ENCODE results near the gene PPP1R18.
"Not testable (repeated sequence)": the region's sequence is repeated elsewhere in the genome, so short reads cannot be mapped to it uniquely, and the experiment has no call there.

The PPP1R18 gene

GRCh38 chr6:30678964-30679726 is 7.3 kb downstream of the PPP1R18 start:
- peak overlapping the region; percentile 28 for H3K4me3 ChIP-seq (ENCODE audit: low read depth, low read length)
- DNase-seq (ENCODE audit: low read depth): no peak

GRCh38 chr6:30676660-30677285 is 9.7 kb downstream of the PPP1R18 start:
- no peak for DNase-seq (ENCODE audit: low read depth)
- H3K4me3 ChIP-seq (ENCODE audit: low read depth, low read length): no peak overlapping the region

DNA sequence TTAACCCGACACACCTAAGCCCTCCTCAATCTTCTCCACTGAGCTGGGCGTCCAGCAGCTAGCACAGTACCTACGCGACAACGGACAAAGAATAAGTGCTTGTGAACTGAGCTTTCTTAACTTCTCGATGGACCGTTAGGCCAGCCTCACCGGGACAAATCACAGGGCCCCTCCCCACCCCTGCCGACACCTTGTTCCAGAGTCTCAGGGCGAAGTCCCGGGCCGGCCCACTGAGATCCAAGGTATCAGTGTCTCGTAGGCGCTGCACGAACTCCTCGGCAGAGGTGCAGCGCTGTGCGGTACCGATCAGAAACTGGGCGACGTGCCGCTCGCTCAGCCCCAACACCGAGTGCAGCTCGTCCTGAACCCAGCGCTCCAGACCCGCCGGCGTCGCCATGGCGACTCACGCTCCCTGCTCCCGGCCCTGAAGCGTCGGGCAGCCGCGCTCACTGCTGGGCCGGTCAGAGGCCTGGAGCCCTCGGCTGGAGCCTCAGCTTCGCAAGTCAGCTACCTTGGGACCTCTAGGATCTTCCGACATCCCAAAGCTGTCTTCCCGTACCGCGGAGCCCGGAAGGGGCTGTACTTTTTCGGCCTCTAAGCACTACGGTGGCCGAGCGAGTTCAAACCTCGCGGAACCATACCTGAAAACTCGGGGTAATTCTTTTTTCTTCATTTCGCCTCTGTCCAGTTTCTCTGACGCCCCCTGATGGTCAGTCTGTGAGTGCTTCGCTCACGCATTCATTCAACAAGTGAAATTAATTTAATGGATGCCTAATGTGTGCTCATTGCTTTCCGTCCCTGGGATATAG is 13.8 kb downstream of the PPP1R18 start, which contains the start of gene DHX16:
DHX16 (minus strand) TSS at position 562 of the 809 bp plus-strand sequence; CDS start at position 397, 165 bp downstream.
- peak; percentile 95 for DNase-seq (ENCODE audit: low read depth)
- peak within 1 kb of the TSS; percentile 99 for H3K4me3 ChIP-seq (ENCODE audit: low read depth, low read length)

DNA sequence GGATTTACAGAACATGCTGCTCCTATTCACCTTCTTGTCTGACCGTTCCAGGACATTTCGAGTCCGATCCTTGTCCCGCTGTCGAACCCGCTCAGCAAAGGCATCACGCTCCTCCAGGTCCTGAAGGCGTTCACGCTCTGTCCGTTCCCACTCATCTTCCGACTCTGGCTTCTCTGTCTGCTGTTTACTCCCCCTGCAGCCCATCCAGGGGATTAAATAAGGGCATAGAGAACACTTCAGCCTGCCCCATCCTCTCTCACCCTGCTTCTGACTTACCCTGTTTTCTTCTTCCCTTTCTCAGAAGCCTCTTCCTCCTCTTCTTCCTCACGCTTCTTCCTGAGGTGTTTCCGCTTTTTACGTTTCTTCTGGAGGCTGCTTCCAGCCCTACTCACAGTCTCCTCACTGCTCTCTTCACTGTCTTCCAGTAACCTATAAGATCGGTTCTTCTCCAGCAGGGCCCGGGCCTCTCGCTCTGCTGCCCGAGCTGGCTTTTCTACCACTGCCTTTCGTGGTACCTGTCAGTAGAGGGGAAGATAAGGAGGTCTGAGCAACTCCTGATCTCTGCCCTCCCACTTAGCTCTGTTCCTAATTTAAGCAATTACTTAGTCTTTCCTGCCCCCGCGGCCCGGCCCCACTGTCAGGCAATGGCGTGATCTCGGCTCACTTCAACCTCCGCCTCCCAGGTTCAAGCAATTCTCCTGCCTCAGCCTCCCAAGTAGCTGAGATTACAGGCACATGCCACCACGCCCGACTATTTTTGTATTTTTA is 15.5 kb downstream of the PPP1R18 start:
- no peak overlapping the region for H3K4me3 ChIP-seq (ENCODE audit: low read depth, low read length)
- DNase-seq (ENCODE audit: low read depth): no peak

DNA sequence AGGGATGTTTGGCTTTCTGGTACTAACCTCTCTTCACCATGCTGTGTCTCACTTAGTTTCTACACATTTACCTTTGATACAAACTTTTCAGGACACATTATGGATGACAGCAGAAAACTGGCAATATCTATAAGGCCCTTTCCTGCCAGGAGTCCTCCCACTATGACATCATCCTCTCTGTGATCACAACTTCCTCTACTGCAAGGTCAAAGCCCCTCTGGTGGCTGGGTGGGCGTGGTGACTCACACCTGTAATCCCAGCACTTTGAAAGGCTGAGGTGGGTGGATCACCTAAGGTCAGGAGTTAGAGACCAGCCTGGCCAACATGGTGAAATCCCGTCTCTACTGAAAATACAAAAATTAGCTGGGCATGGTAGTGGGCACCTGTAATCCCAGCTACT is 20.1 kb downstream of the PPP1R18 start:
- not testable (repeated sequence) for DNase-seq (ENCODE audit: low read depth); H3K4me3 ChIP-seq (ENCODE audit: low read depth, low read length)

DNA sequence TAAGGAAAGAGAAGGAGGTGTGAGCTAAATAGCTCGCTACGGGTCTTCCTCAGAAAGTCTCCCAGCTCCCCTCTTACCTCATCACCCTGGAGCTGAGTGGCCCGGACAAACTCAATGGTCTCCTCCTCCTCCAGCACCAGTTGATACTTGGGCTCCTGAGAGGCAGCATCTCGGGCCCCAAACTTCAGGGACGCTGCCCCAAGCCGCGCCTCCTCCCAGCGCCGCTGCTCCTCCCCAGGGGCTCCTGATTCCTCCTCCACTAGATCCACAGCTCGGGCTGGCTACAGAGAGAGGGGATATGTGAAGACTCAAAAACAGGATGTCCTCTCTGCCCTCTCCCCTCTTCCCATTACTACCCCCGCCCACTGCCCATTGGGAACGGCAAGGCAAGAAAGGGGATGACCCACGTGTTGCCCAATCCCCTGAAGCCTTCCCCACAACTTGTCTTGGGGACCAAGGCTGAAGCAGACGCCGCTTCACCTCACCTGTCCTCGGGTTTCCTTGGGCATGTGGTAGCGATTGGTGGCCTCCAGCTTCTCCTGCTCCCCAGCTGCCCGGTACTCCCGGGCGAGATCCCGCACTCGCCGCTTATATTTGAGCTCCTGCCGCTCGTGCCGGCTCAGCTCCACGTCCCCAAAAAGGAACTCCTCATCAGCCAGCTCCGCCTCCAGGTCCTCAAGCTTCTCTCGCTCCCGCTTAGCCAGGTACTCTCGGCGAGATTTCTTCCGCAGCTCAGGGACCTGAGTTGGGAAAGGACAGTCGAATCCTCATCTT is 21.3 kb downstream of the PPP1R18 start:
- no peak overlapping the region for H3K4me3 ChIP-seq (ENCODE audit: low read depth, low read length)
- no peak for DNase-seq (ENCODE audit: low read depth)

DNA sequence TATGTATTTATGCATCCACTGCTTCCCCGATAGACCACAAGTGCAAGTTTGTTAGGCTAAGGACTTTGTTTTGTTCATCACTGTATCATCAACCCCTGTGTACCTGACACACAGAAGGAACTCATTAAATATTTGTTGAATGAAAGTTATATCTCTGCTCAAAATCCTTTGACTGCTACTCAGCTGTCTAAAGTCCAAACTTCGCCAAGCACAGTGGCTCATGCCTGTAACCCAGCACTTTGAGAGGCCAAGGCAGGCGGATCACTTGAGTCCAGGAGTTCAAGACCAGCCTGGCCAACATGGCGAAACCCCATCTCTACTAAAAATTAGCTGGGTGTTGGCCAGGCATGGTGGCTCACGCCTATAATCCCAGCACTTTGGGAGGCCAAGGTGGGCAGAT is 28.5 kb downstream of the PPP1R18 start:
- not testable (repeated sequence) for H3K4me3 ChIP-seq (ENCODE audit: low read depth, low read length); DNase-seq (ENCODE audit: low read depth)

DNA sequence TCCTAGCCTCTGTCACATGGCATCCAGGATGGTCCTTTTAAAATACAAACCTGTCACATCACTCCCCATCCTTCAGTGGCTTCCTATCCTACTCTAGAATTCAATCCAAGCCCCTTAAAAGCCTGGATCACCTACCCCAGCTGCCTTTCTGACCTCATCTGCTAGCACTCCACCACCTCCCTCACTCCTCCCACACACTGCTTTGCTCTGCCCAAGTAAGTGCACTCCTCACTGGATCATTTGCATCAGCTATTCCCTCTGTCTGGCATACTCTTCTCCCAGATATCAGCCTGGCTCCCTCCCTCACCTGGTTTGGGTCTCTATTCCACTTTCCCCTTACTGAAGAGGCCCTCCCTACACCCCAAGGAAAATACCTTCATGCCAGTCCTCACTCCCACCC is 29.0 kb downstream of the PPP1R18 start:
- H3K4me3 ChIP-seq (ENCODE audit: low read depth, low read length): no peak overlapping the region

DNA sequence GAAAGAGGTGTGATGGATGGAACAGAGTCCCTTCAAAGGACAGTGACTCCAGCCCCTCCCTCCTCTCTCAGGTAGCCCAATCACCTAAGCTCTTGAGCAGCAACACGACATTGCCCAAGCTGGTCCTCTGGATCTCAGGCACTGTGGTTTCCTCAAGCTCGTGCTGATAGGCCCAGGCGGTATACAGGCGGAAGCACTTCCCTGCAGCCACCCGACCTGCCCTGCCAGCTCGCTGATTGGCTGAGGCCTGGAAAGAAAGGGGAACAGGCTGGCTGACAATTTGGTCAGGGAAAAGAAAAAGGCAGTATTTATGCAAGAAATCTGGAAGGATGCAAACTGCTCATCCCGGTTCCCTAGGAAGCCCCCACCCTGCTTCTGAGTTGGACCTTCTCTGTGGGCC is 29.9 kb downstream of the PPP1R18 start:
- DNase-seq (ENCODE audit: low read depth): no peak

More for the DNA sequence above, 29.0 kb downstream of the PPP1R18 start:
- DNase-seq (ENCODE audit: low read depth): no peak

GRCh38 chr6:30655743-30656094 is 30.7 kb downstream of the PPP1R18 start:
- no peak overlapping the region for H3K4me3 ChIP-seq (ENCODE audit: low read depth, low read length)
- DNase-seq (ENCODE audit: low read depth): no peak

More for the DNA sequence above, 29.9 kb downstream of the PPP1R18 start:
- no peak overlapping the region for H3K4me3 ChIP-seq (ENCODE audit: low read depth, low read length)

DNA sequence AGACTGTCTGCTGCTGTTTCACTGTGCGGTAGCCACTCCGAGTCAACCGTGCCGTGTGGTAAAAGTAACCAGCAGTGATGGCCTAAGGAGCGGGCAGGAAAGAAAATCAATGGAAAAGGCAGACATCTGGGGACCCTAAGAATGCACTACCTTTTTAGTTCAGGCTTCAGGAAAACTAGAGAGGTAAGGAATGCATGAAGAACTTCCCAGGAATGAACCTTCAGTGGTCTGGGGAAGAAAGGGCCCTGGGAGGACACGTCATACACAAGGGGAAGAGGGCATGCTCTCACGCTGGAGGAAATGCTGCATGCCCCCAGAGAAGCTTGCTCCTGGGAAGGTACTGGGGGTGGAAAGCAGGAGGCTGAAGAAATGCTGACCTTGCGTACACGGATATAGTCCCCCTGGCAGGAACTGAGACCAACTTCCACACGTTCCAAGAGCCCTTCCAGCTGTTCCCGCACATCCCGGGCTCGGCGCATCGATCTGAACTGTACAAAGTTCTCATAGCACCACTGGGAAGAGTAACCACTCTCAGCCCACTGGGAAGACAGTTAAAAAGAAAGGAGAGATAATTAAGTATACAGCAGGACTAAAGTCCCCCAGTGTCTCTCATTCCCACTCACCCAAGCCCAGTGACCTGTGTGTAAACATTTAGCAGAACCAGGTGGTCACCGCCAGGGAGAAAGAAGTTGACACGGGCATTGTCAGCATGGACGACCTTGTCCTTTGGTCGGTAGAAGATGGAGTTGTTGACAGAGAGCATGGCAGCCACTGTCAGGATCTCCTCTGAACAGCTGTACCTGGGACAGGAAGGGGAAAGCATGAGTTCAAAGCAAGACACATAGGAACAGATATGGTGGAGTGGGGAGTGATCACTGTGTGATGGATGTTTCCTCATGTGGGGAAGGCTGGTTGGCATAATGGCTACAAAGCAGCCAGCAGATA is 31.4 kb downstream of the PPP1R18 start:
- no peak overlapping the region for H3K4me3 ChIP-seq (ENCODE audit: low read depth, low read length)
- DNase-seq (ENCODE audit: low read depth): no peak

DNA sequence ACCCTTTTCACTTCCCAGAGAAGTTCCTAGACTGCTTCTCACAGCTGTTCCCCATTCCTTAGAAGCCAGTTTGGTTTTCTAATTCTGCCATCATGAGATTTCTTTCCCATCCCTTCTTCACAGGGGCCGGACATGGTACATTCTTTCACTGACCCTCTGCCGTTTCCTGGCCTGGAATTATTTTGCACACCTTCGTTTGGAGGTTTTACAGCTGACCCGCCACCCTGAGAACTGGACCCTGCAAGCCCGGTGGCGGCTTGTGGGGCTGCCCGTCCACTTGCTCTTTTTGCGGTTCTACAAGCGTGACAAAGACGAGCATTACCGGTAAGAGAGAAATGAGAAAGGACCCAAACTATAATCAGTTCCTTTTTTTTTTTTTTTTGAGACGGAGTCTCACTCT is 35.3 kb downstream of the PPP1R18 start:
- H3K4me3 ChIP-seq (ENCODE audit: low read depth, low read length): no peak overlapping the region

DNA sequence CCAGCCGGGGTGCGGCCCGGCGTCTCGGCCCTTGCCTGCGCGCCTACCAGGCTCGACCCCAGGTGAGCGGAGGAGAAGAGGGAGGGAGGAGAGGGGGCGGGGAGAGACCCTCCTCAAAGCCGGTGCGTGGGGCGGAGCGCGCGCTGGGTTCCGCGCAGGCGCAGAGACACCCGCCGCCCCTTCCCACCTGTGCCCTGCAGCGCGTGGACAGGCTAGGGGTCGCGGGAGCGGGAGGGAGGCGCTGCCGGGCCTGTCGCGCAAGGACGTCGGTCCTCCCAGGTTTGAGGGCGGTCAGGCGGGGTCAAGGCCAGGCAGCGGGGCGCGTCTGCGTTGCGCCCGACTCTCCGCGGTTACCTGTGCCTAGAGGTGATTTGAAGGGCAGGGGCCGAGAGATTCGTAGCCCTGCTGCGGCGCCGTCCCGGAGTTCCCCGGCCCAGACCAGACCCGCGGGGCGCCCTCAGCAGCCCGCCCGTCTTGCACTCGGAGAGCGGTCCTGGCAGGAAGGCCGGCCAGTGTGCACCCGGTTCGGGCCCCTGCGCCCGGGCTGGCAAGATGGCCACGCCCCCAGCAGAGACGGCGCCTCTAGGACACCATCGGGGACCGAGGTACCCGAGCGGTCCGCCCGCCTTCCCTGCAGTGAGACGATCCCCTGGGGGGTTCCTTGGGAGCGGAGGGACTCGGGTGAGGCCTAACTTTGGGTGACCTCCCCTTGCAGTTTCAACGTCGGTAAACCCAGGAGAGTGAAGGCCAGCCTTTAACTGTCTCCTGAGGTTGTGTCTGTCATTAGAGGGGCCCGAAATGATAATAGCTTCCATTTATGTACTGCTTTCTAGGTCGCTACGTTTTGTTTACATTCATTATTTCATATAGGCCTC is 39.0 kb downstream of the PPP1R18 start:
- H3K4me3 ChIP-seq (ENCODE audit: low read depth, low read length): peak overlapping the region; percentile 95
- no peak for DNase-seq (ENCODE audit: low read depth)

More for the DNA sequence above, 35.3 kb downstream of the PPP1R18 start:
- DNase-seq (ENCODE audit: low read depth): no peak

DNA sequence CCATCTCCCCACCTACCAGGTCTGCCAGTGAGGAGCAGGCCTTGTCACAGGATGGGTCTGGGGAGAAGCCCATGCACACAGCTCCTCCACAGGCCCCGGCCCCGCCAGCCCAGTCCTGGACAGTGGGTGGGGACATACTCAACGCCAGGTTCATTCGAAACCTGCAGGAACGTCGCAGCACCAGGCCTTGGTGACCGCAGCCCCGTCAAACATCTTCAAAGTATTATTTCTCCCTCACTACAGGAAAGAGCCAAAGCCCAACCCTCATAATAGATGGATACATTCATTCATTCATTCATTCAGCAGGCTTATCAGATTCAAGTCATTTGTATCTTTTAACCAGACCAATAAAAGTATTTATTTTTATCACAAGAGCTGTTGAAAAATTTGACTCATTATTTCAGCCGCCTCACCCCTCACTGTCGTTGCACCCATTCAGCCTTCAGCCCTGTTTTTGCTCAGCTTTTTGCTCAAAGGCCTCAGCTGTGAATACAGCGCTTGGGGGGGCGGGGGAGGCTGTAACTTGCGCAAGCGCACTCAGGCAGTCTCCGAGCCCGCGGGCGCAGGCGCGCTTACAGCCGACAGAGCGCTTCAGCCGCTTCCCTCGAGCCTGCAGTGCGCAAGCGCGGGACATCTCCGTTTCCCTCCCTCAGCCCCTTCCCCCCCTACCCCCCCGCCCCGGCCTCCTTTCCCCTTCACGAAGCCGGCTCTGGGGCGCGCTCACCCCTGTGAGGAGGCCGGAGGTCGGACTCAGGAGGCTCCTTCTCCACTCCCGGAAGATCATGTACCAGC is 39.8 kb downstream of the PPP1R18 start, which contains the start of gene C6orf136:
C6orf136 (plus strand) TSS at position 684 of the 792 bp plus-strand sequence; CDS start at position 783, 99 bp downstream.
- H3K4me3 ChIP-seq (ENCODE audit: low read depth, low read length): peak within 1 kb of the TSS; percentile 95

DNA sequence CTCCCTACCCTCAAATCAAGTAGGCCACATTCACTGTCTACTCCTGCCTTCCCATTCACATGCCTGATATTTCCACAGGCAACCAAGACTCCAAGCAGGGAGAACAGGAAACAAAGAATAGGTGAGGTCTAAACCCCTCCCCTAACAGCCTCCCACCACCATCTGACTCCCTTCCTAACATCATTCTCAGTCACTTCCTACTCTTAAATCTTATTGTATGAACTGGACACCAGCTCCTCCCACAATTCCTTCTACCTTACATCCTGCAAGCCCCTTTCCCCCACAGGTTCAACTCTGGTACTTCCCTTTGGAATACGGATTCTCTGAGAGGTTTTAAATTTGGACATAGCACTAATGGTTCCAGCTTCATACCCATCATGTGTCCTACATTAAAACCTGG is 40.5 kb downstream of the PPP1R18 start:
- H3K4me3 ChIP-seq (ENCODE audit: low read depth, low read length): no peak overlapping the region
- no peak for DNase-seq (ENCODE audit: low read depth)

More for the DNA sequence above, 39.8 kb downstream of the PPP1R18 start, which contains the start of gene C6orf136:
- DNase-seq (ENCODE audit: low read depth): peak; percentile 70

DNA sequence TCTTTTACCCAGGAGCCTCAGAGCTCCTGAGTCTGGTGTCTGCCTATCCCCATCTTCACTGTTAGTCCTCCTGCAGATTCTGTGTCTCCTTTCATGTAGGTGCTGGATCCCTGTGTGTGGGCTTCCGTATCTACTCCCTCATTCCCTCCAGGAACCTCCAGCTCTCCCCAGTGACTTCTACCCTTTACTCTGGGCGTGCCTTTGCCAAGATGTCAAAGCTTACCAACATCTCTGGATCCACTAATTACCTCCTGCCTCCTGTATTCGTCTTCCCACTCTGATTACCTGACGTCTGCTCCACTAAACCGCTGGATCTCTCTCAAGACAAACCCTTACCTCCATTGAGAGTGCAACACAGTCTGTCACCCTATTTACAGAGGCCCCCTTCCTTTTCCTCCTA is 41.7 kb downstream of the PPP1R18 start:
- no peak for DNase-seq (ENCODE audit: low read depth)
- no peak overlapping the region for H3K4me3 ChIP-seq (ENCODE audit: low read depth, low read length)

All from skeletal muscle cell (primary cell).